Measurements from ENCODE around the gene RPRD1B. TPM values are rescaled to one million over a fixed set of nuclear protein-coding genes. Genes with fewer than 3 reads are reported as not detected.

RPRD1B gene
- total RNA-seq, 2 experiments from 2014 or later = 54.8 to 55.7 TPM

- peaks cover 26% of the 10 kb centered on the region for H3K4me1 Mint-ChIP-seq (ENCODE audit: low read depth)
- H3K4me1 ChIP-seq (ENCODE audit: insufficient read depth, low read length) = peaks cover 10% of the 10 kb centered on the region
- peaks cover 54% of the 10 kb centered on the region for H3K36me3 ChIP-seq (ENCODE audit: insufficient read depth, low read length)
- no peak for ATAC-seq (ENCODE audit: poor library complexity)
- H3K27me3 Mint-ChIP-seq = no peaks in the 10 kb centered on the region
- H3K27me3 ChIP-seq (ENCODE audit: control insufficient read depth in 1 of 2, insufficient read depth in 2 of 2, low read length in 2 of 2) = no peaks in the 10 kb centered on the region
- peaks cover 87% of the 10 kb centered on the region for H3K36me3 Mint-ChIP-seq (ENCODE audit: low read depth)
- no peak overlapping the region for H3K27ac ChIP-seq (ENCODE audit: low read depth in 1 of 2, low read length in 2 of 2)
- H3K4me3 Mint-ChIP-seq = no peak overlapping the region
- DNase-seq = no peak
- H3K9me3 ChIP-seq (ENCODE audit: control insufficient read depth in 1 of 2, insufficient read depth in 1 of 2, low read length in 2 of 2) = no peaks in the 10 kb centered on the region
- ChIA-PET CTCF (no interaction called here), POLR2A (no interaction called here)
- H3K9me3 Mint-ChIP-seq = no peaks in the 10 kb centered on the region
- no peak for TF ChIP-seq CTCF (IDR thresholded peaks at IDR 0.05)
- intact Hi-C loops (cut with DNase I, micrococcal nuclease) = loop anchor here in 1 of 2 experiments (5.0 kb wide), 1 partner anchor 82 kb away; no protein-coding TSS in a partner anchor
- H3K27ac Mint-ChIP-seq = no peak overlapping the region
- no peak overlapping the region for H3K4me3 ChIP-seq (ENCODE audit: low read length)
Observed at GRCh38 chr20:37994512-37994911, 39.0 kb upstream of the RPRD1B start.

- H3K4me1 Mint-ChIP-seq (ENCODE audit: low read depth) = peaks cover 13% of the 10 kb centered on the region
- H3K27me3 ChIP-seq (ENCODE audit: control insufficient read depth in 1 of 2, insufficient read depth in 2 of 2, low read length in 2 of 2) = no peaks in the 10 kb centered on the region
- no peak for ATAC-seq (ENCODE audit: poor library complexity)
- H3K9me3 ChIP-seq (ENCODE audit: control insufficient read depth in 1 of 2, insufficient read depth in 1 of 2, low read length in 2 of 2) = no peaks in the 10 kb centered on the region
- CTCF ChIA-PET = no interaction called here
- no peak overlapping the region for H3K27ac Mint-ChIP-seq
- H3K36me3 Mint-ChIP-seq (ENCODE audit: low read depth) = peaks cover 88% of the 10 kb centered on the region
- no peak overlapping the region for H3K4me3 Mint-ChIP-seq
- no peaks in the 10 kb centered on the region for H3K27me3 Mint-ChIP-seq
- peaks cover 67% of the 10 kb centered on the region for H3K36me3 ChIP-seq (ENCODE audit: insufficient read depth, low read length)
- no peak overlapping the region for H3K27ac ChIP-seq (ENCODE audit: low read depth in 1 of 2, low read length in 2 of 2)
- peaks cover 3% of the 10 kb centered on the region for H3K4me1 ChIP-seq (ENCODE audit: insufficient read depth, low read length)
- DNase-seq = no peak
- TF ChIP-seq CTCF (IDR thresholded peaks at IDR 0.05) = no peak
- intact Hi-C loops (cut with DNase I, micrococcal nuclease) = no loop called here
- H3K9me3 Mint-ChIP-seq = no peaks in the 10 kb centered on the region
- no peak overlapping the region for H3K4me3 ChIP-seq (ENCODE audit: low read length)
- POLR2A ChIA-PET = no interaction called here
Observed at GRCh38 chr20:37995856-37996605, 37.5 kb upstream of the RPRD1B start.

- no peak for DNase-seq
- CTCF ChIA-PET = no interaction called here
- no peak for ATAC-seq (ENCODE audit: poor library complexity)
- POLR2A ChIA-PET = no interaction called here
- no peak for TF ChIP-seq CTCF (IDR thresholded peaks at IDR 0.05)
- no peaks in the 10 kb centered on the region for H3K9me3 ChIP-seq (ENCODE audit: control insufficient read depth in 1 of 2, insufficient read depth in 1 of 2, low read length in 2 of 2)
- no peak overlapping the region for H3K4me3 ChIP-seq (ENCODE audit: low read length)
- Mint-ChIP-seq H3K36me3 (ENCODE audit: low read depth) (peaks cover 95% of the 10 kb centered on the region), H3K4me1 (ENCODE audit: low read depth) (peaks cover 13% of the 10 kb centered on the region), H3K27me3 (no peaks in the 10 kb centered on the region), H3K4me3 (no peak overlapping the region), H3K9me3 (no peaks in the 10 kb centered on the region), H3K27ac (no peak overlapping the region)
- H3K27me3 ChIP-seq (ENCODE audit: control insufficient read depth in 1 of 2, insufficient read depth in 2 of 2, low read length in 2 of 2) = no peaks in the 10 kb centered on the region
- H3K36me3 ChIP-seq (ENCODE audit: insufficient read depth, low read length) = peaks cover 75% of the 10 kb centered on the region
- intact Hi-C loops (cut with DNase I, micrococcal nuclease) = no loop called here
- H3K27ac ChIP-seq (ENCODE audit: low read depth in 1 of 2, low read length in 2 of 2) = no peak overlapping the region
- H3K4me1 ChIP-seq (ENCODE audit: insufficient read depth, low read length) = peaks cover 6% of the 10 kb centered on the region
Observed at GRCh38 chr20:37997516-37997915, 36.0 kb upstream of the RPRD1B start.

Data from CD4-positive, alpha-beta T cell (primary cell).